Gastroesophageal sphincter (tissue), 4 donors: Measurements from ENCODE around the gene NEURL1. TPM values are rescaled to one million over a fixed set of nuclear protein-coding genes. Genes with fewer than 3 reads are reported as not detected.

Experiments used
- ATAC-seq: fragments of 150-250 bp; one replicate; pipeline ENCODE4 v1.9.1; 2016; ENCODE audit warnings: mild to moderate bottlenecking, moderate library complexity
- H3K27ac ChIP-seq, 4 donors: fragments of 200-600 bp; sonication (generic) in 3 of 4; 1 replicate in 3 of 4; 2 replicates in 1 of 4; pipeline ENCODE4 v1.5.1; 2016 to 2019
- H3K27me3 ChIP-seq: fragments of 200-600 bp; sonication (generic); one replicate; pipeline ENCODE4 v1.5.1; 2019
- H3K36me3 ChIP-seq, 2 donors: fragments of 200-600 bp; sonication (generic); one replicate each; pipeline ENCODE4 v1.5.1; 2019; ENCODE audit warnings: control low read depth in 1 of 2
- H3K4me1 ChIP-seq, 3 donors: fragments of 200-600 bp; sonication (generic); 1 replicate in 2 of 3; 2 replicates in 1 of 3; pipeline ENCODE4 v1.5.1; 2016 to 2019; ENCODE audit warnings: control low read depth in 2 of 3
- H3K4me3 ChIP-seq, 2 donors: fragments of 200-600 bp; sonication (generic); one replicate each; pipeline ENCODE4 v1.5.1; 2019; ENCODE audit warnings: mild to moderate bottlenecking in 1 of 2, moderate library complexity in 1 of 2
- H3K9me3 ChIP-seq, 3 donors: fragments of 200-600 bp; sonication (generic); one replicate each; pipeline ENCODE4 v1.5.1; 2017 to 2019; ENCODE audit warnings: control low read depth in 2 of 3
- EP300 ChIP-seq: sonication (generic); formaldehyde crosslinking; IDR thresholded peaks from one replicate; pipeline ENCODE4 v1.6.1; 2017; ENCODE audit warnings: antibody characterized with exemption, mild to moderate bottlenecking
- POLR2A ChIP-seq, 2 donors: fragments of 450-650 bp; IDR thresholded peaks; one replicate each; pipeline ENCODE4 v1.6.1; 2017; ENCODE audit warnings: antibody characterized with exemption in 2 of 2, mild to moderate bottlenecking in 2 of 2, moderate library complexity in 1 of 2
- POLR2AphosphoS5 ChIP-seq: sonication (generic); formaldehyde crosslinking; IDR thresholded peaks from one replicate; pipeline ENCODE4 v1.6.1; 2017; ENCODE audit warnings: antibody characterized with exemption
- whole genome bisulfite sequencing, 2 donors: methylation state at CpG; one replicate each; pipeline ENCODE4 v1.1.5; 2018; ENCODE audit warnings: low coverage in 1 of 2; 5-methylcytosine and 5-hydroxymethylcytosine counted together
- total RNA-seq, 4 donors: library from RNA; depleted of rRNA; stranded (reverse); fragments of >200 nt; gene quantifications; one replicate each; pipeline ENCODE4 v1.1.0, GENCODE V29; 2016
- TF ChIP-seq, protein P1 (sequence below), 4 experiments: fragments of 200-600 bp in 2 of 4; fragments of 450-650 bp in 2 of 4; sonication (generic) in 1 of 4; IDR thresholded peaks; one replicate each; pipeline ENCODE4 v1.5.1; 2017 to 2019; ENCODE audit warnings: antibody characterized with exemption in 4 of 4, mild to moderate bottlenecking in 2 of 4, moderate library complexity in 2 of 4

Gene NEURL1
- total RNA-seq, 4 donors from 2014 or later, result 0.15 to 0.27 (median 0.19) TPM; not detected in 1

DNA sequence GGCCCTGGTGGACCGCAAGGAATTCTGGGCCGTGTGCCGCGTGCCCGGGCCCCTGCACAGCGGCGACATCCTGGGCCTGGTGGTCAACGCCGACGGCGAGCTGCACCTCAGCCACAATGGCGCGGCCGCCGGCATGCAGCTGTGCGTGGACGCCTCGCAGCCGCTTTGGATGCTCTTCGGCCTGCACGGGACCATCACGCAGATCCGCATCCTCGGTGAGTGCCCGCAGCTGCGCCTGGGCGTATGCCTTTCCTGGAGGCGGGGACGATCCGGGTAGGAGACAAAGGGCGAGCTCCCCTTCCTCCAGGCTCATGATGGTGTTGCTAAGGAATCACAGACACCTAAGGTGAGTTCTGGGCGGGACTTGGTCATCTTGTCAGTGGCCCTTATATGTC lies 91.5 kb downstream of the NEURL1 start:
- H3K9me3 ChIP-seq, result peaks cover 0 to 19% (median 0%) of the 10 kb centered on the region in 3 donors
- peaks cover 41% of the 10 kb centered on the region for H3K27me3 ChIP-seq
- ATAC-seq, result no peak
- peaks cover 0 to 9% (median 0%) of the 10 kb centered on the region in 3 donors for H3K4me1 ChIP-seq
- no CpG with 5 or more reads among the region's 32 CpGs for WGBS, 2 donors
- TF ChIP-seq, protein P1, sequence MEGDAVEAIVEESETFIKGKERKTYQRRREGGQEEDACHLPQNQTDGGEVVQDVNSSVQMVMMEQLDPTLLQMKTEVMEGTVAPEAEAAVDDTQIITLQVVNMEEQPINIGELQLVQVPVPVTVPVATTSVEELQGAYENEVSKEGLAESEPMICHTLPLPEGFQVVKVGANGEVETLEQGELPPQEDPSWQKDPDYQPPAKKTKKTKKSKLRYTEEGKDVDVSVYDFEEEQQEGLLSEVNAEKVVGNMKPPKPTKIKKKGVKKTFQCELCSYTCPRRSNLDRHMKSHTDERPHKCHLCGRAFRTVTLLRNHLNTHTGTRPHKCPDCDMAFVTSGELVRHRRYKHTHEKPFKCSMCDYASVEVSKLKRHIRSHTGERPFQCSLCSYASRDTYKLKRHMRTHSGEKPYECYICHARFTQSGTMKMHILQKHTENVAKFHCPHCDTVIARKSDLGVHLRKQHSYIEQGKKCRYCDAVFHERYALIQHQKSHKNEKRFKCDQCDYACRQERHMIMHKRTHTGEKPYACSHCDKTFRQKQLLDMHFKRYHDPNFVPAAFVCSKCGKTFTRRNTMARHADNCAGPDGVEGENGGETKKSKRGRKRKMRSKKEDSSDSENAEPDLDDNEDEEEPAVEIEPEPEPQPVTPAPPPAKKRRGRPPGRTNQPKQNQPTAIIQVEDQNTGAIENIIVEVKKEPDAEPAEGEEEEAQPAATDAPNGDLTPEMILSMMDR (IDR thresholded peaks at IDR 0.05), result no peak
- TF ChIP-seq POLR2AphosphoS5 (no peak), EP300 (no peak), POLR2A (IDR thresholded peaks at IDR 0.05) (no peak)
- no peak overlapping the region for H3K27ac ChIP-seq
- peaks cover 0 to 33% of the 10 kb centered on the region in 2 donors for H3K36me3 ChIP-seq
- H3K4me3 ChIP-seq, result peak overlapping the region in 1 of 2 donors; percentile 48

DNA sequence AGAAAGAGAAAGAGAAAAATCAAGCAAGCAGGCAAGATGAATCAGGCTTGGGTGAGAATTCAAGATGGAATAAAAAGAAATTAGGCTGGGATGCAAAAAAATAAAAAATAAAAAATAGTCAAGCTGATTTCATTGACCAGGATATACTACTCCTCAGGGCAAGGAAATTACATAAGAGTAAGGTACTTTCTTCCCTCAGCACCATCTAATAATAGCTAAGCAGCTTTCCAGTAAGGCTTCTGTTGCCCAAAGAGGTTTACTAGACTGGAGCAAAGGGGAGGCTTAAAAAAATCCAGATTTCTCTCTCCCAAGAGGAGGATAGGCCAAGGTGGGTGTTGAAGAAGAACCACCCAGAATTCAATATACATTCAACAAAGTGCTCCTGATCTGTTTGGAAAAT lies 93.6 kb downstream of the NEURL1 start:
- no peak overlapping the region for H3K27ac ChIP-seq
- peaks cover 0 to 33% of the 10 kb centered on the region in 2 donors for H3K36me3 ChIP-seq
- ATAC-seq, result no peak
- TF ChIP-seq, protein P1 (IDR thresholded peaks at IDR 0.05), result no peak
- TF ChIP-seq EP300 (no peak), POLR2AphosphoS5 (no peak), POLR2A (IDR thresholded peaks at IDR 0.05) (no peak)
- peaks cover 27% of the 10 kb centered on the region for H3K27me3 ChIP-seq
- peaks cover 0 to 9% (median 0%) of the 10 kb centered on the region in 3 donors for H3K4me1 ChIP-seq
- H3K4me3 ChIP-seq, result no peak overlapping the region
- H3K9me3 ChIP-seq, result peaks cover 0 to 19% (median 0%) of the 10 kb centered on the region in 3 donors

DNA sequence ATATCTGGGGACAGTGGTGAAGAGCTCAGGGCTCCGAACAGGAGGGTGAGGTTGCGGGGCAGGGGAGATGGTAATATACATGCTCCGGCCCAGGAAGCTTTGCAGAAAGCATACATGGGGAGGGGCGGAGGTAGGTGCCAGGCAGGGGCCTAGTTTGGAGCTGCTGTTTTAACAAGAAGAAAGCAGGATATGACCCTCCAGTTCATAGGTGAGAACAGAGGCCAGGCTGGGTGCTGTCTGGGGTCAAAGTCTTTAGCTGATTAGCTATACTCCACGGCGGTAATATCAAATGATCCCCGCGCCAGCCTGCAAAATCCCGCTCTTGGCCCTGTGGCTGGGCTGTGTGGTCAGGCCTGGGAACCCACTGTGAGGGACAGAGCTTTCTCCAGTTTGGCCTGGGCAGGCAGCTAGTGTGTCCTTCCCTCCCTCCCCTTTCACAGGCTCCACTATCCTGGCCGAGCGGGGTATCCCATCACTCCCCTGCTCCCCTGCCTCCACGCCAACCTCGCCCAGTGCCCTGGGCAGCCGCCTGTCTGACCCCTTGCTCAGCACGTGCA lies 95.6 kb downstream of the NEURL1 start:
- H3K4me1 ChIP-seq, result peaks cover 0 to 8% (median 0%) of the 10 kb centered on the region in 3 donors
- H3K36me3 ChIP-seq, result peaks cover 0 to 38% of the 10 kb centered on the region in 2 donors
- WGBS, 2 donors, result 88 to 92% methylated on average over 4 to 9 of the region's 15 CpGs

DNA sequence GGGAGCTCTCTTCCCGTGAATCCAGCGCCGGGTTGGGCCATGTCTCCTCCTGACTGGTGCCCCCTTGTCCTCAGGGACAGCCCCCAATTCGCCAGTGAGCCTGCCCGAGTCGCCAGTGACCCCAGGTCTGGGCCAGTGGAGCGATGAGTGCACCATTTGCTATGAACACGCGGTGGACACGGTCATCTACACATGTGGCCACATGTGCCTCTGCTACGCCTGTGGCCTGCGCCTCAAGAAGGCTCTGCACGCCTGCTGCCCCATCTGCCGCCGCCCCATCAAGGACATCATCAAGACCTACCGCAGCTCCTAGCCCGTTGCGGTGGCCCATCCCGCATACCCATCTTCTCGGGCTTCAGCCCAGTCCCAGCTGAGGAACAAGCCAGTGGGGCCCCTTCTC lies 96.6 kb downstream of the NEURL1 start:
- Histone ChIP-seq H3K4me1 (no peaks in the 10 kb centered on the region), H3K4me3 (no peak overlapping the region), H3K27ac (no peak overlapping the region), H3K27me3 (peaks cover 4% of the 10 kb centered on the region), H3K9me3 (peaks cover 0 to 14% (median 0%) of the 10 kb centered on the region in 3 donors), H3K36me3 (peaks cover 0 to 38% of the 10 kb centered on the region in 2 donors)
- 80% methylated on average over 1 of the region's 20 CpGs; no CpG with 5 or more reads in 1 of the 2 donors for WGBS, 2 donors
- no peak for ATAC-seq
- TF ChIP-seq, protein P1 (IDR thresholded peaks at IDR 0.05), result no peak
- TF ChIP-seq POLR2AphosphoS5, result no peak

More for the DNA sequence above, 95.6 kb downstream of the NEURL1 start:
- no peak for ATAC-seq
- no peak for TF ChIP-seq POLR2A (IDR thresholded peaks at IDR 0.05)
- TF ChIP-seq POLR2AphosphoS5, result no peak
- TF ChIP-seq, protein P1 (IDR thresholded peaks at IDR 0.05), result no peak
- no peak for TF ChIP-seq EP300
- no peak overlapping the region for H3K27ac ChIP-seq
- peaks cover 0 to 19% (median 0%) of the 10 kb centered on the region in 3 donors for H3K9me3 ChIP-seq
- H3K4me3 ChIP-seq, result no peak overlapping the region
- H3K27me3 ChIP-seq, result peaks cover 13% of the 10 kb centered on the region

DNA sequence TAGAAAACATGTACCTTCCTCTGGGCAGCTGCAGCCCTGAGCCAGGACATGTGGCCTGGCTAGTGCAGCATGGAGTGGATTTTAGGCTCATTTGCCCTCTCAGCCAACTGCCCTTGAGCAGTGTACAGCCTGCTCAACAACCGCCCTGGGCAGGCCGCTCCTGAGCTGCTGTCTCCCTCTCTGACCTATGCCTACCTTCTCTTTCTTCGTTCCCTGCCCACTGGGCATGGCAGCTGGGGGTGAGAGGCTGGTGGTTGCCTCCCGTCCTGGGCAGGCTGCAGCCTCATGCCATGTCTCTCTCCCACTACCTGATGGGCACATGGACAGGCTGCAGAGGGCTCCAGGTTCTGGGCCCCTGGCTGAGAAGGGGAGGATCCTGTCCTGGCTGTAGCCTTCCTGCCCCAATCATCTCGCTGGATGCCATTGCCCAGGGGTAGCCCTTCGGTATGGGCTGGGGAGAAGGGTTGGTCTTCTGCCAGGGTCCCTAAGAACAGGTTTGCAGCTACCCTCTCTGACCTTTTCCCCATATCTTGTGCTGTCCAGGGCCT lies 97.3 kb downstream of the NEURL1 start:
- H3K4me1 ChIP-seq, result no peaks in the 10 kb centered on the region
- H3K4me3 ChIP-seq, result no peak overlapping the region
- peaks cover 0 to 14% (median 0%) of the 10 kb centered on the region in 3 donors for H3K9me3 ChIP-seq
- TF ChIP-seq EP300, result no peak
- TF ChIP-seq, protein P1 (IDR thresholded peaks at IDR 0.05), result no peak
- TF ChIP-seq POLR2AphosphoS5, result no peak
- no peak for TF ChIP-seq POLR2A (IDR thresholded peaks at IDR 0.05)
- WGBS, 2 donors, result 89% methylated on average over 4 of the region's 6 CpGs; no CpG with 5 or more reads in 1 of the 2 donors
- H3K36me3 ChIP-seq, result peaks cover 0 to 38% of the 10 kb centered on the region in 2 donors
- ATAC-seq, result no peak
- H3K27ac ChIP-seq, result no peak overlapping the region
- H3K27me3 ChIP-seq, result no peaks in the 10 kb centered on the region
